ENCODE results near the gene CYB561A3. TPM values are rescaled to one million over a fixed set of nuclear protein-coding genes. Genes with fewer than 3 reads are reported as not detected.
A peak's percentile ranks its signal among the peaks of the same experiment; 100 is the strongest.

CYB561A3 gene
- total and polyA plus RNA-seq, 2 of the 13 experiments (the other 11 are each of a cell fraction or from before 2014, with no cell fraction given) = 11.4 to 14.9 TPM

- TF ChIP-seq, protein P1, sequence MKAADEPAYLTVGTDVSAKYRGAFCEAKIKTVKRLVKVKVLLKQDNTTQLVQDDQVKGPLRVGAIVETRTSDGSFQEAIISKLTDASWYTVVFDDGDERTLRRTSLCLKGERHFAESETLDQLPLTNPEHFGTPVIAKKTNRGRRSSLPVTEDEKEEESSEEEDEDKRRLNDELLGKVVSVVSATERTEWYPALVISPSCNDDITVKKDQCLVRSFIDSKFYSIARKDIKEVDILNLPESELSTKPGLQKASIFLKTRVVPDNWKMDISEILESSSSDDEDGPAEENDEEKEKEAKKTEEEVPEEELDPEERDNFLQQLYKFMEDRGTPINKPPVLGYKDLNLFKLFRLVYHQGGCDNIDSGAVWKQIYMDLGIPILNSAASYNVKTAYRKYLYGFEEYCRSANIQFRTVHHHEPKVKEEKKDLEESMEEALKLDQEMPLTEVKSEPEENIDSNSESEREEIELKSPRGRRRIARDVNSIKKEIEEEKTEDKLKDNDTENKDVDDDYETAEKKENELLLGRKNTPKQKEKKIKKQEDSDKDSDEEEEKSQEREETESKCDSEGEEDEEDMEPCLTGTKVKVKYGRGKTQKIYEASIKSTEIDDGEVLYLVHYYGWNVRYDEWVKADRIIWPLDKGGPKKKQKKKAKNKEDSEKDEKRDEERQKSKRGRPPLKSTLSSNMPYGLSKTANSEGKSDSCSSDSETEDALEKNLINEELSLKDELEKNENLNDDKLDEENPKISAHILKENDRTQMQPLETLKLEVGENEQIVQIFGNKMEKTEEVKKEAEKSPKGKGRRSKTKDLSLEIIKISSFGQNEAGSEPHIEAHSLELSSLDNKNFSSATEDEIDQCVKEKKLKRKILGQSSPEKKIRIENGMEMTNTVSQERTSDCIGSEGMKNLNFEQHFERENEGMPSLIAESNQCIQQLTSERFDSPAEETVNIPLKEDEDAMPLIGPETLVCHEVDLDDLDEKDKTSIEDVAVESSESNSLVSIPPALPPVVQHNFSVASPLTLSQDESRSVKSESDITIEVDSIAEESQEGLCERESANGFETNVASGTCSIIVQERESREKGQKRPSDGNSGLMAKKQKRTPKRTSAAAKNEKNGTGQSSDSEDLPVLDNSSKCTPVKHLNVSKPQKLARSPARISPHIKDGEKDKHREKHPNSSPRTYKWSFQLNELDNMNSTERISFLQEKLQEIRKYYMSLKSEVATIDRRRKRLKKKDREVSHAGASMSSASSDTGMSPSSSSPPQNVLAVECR (CRISPR knock-in tag; IDR thresholded peaks at IDR 0.05; ENCODE audit: borderline replicate concordance) = peak; percentile 98
- TF ChIP-seq, protein P2, sequence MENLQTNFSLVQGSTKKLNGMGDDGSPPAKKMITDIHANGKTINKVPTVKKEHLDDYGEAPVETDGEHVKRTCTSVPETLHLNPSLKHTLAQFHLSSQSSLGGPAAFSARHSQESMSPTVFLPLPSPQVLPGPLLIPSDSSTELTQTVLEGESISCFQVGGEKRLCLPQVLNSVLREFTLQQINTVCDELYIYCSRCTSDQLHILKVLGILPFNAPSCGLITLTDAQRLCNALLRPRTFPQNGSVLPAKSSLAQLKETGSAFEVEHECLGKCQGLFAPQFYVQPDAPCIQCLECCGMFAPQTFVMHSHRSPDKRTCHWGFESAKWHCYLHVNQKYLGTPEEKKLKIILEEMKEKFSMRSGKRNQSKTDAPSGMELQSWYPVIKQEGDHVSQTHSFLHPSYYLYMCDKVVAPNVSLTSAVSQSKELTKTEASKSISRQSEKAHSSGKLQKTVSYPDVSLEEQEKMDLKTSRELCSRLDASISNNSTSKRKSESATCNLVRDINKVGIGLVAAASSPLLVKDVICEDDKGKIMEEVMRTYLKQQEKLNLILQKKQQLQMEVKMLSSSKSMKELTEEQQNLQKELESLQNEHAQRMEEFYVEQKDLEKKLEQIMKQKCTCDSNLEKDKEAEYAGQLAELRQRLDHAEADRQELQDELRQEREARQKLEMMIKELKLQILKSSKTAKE (CRISPR knock-in tag; IDR thresholded peaks at IDR 0.05; ENCODE audit: borderline replicate concordance) = peak; percentile 18; the same call in 1 of the 2 replicates
- TF ChIP-seq, protein P3, sequence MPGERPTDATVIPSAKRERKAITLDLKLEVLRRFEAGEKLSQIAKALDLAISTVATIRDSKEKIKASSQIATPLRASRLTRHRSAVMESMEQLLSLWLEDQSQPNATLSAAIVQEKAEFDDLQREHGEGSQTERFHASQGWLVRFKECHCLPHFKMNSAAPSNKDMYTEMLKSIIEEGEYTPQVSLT (CRISPR knock-in tag; IDR thresholded peaks at IDR 0.05; ENCODE audit: borderline replicate concordance, low read depth) = no peak
- TF ChIP-seq KDM5A (IDR thresholded peaks at IDR 0.05; ENCODE audit: borderline replicate concordance, low read length) (peak; percentile 80), ZNF646 (CRISPR knock-in tag; IDR thresholded peaks at IDR 0.05) (no peak), ZSCAN22 (CRISPR knock-in tag; IDR thresholded peaks at IDR 0.05) (0 out of 2 replicates have a peak, but pooled peaks have one; percentile 51), ONECUT2 (CRISPR knock-in tag; IDR thresholded peaks at IDR 0.05) (no peak), ZNF12 (CRISPR knock-in tag; IDR thresholded peaks at IDR 0.05) (no peak), ZMYM3 (CRISPR knock-in tag; IDR thresholded peaks at IDR 0.05) (no peak), ZNF33B (CRISPR knock-in tag; IDR thresholded peaks at IDR 0.05) (0 out of 2 replicates have a peak, but pooled peaks have one; percentile 44), CC2D1A (CRISPR knock-in tag; IDR thresholded peaks at IDR 0.05) (no peak; the same call in 1 of the 2 replicates), KDM2A (CRISPR knock-in tag; IDR thresholded peaks at IDR 0.05; ENCODE audit: borderline replicate concordance, low read depth) (peak; percentile 93; the same call in 1 of the 2 replicates)
- TF ChIP-seq, protein P4, sequence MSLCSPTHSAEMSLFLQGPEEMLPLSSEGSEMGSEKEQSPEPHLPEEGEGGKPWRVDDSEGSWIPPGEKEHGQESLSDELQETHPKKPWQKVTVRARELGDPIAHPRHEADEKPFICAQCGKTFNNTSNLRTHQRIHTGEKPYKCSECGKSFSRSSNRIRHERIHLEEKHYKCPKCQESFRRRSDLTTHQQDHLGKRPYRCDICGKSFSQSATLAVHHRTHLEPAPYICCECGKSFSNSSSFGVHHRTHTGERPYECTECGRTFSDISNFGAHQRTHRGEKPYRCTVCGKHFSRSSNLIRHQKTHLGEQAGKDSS (CRISPR knock-in tag; IDR thresholded peaks at IDR 0.05; ENCODE audit: borderline replicate concordance, low read depth) = no peak; the same call in 1 of the 2 replicates
Observed at GRCh38 chr11:61332797-61333549, 28.7 kb downstream of the CYB561A3 start, which contains the start of the genes DDB1 and TKFC (continued).

Measured in HepG2 (cell line).